A549 (cell line): Measurements from ENCODE around the gene KPNA6.

Experiments
- KDM5A ChIP-seq: fragments of 200-600 bp; sonication (generic); IDR thresholded peaks from 2 replicates; pipeline ENCODE4 v1.6.1; 2016; ENCODE audit warnings: antibody characterized with exemption, mild to moderate bottlenecking
- MAFK ChIP-seq: fragments of 450-650 bp; IDR thresholded peaks from 2 replicates; pipeline ENCODE4 v1.6.1; 2014; ENCODE audit not compliant: partially characterized antibody
- POLR2A ChIP-seq: IDR thresholded peaks from 2 replicates; pipeline ENCODE4 v1.6.1; 2012; ENCODE audit warnings: mild to moderate bottlenecking, low read length
- TF ChIP-seq, protein P1 (sequence below): fragments of >200 bp; sonication (Bioruptor Twin); formaldehyde crosslinking; IDR thresholded peaks from 3 replicates; pipeline ENCODE4 v1.5.1; 2016
- TF ChIP-seq, protein P2 (sequence below): fragments of 250-450 bp; sonication (Bioruptor Pico); IDR thresholded peaks from 2 replicates; pipeline ENCODE4 v1.5.0; 2020; ENCODE audit warnings: low read depth, mild to moderate bottlenecking, moderate library complexity

DNA sequence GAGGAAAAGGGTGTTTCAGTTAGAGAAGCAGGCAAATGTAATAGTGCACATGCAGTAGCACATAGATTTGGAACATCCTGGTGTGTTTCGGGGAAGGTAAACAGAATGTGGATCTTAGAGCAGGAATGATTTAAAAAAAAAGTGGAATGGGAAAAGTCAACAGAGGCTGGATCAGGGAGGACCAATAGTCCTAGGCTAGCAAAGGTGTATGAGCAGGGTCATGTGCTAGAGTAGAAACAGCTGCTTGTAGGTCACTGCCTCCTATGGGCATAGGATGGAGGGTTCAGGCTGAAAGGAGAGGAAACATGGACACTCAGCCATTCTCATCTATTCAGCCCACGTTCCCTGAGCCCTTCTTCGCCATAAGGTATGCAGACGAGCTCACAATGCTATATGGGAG lies 3.7 kb upstream of the KPNA6 start:
- TF ChIP-seq POLR2A = no peak
- TF ChIP-seq, protein P1, sequence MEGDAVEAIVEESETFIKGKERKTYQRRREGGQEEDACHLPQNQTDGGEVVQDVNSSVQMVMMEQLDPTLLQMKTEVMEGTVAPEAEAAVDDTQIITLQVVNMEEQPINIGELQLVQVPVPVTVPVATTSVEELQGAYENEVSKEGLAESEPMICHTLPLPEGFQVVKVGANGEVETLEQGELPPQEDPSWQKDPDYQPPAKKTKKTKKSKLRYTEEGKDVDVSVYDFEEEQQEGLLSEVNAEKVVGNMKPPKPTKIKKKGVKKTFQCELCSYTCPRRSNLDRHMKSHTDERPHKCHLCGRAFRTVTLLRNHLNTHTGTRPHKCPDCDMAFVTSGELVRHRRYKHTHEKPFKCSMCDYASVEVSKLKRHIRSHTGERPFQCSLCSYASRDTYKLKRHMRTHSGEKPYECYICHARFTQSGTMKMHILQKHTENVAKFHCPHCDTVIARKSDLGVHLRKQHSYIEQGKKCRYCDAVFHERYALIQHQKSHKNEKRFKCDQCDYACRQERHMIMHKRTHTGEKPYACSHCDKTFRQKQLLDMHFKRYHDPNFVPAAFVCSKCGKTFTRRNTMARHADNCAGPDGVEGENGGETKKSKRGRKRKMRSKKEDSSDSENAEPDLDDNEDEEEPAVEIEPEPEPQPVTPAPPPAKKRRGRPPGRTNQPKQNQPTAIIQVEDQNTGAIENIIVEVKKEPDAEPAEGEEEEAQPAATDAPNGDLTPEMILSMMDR = no peak
- TF ChIP-seq, protein P2, sequence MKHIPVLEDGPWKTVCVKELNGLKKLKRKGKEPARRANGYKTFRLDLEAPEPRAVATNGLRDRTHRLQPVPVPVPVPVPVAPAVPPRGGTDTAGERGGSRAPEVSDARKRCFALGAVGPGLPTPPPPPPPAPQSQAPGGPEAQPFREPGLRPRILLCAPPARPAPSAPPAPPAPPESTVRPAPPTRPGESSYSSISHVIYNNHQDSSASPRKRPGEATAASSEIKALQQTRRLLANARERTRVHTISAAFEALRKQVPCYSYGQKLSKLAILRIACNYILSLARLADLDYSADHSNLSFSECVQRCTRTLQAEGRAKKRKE (CRISPR knock-in tag) = no peak
- no peak for TF ChIP-seq MAFK
- TF ChIP-seq KDM5A = no peak
